Hematopoietic multipotent progenitor cell treated with erythropoietin and hydrocortisone succinate and interleukin-3 and kit ligand, for 8 days (in vitro differentiated cells): ENCODE data around the gene VMP1.

Experiments
- DNase-seq: peaks from one replicate; pipeline ENCODE4 v3.0.0-alpha.2; 2015

Gene VMP1

DNA sequence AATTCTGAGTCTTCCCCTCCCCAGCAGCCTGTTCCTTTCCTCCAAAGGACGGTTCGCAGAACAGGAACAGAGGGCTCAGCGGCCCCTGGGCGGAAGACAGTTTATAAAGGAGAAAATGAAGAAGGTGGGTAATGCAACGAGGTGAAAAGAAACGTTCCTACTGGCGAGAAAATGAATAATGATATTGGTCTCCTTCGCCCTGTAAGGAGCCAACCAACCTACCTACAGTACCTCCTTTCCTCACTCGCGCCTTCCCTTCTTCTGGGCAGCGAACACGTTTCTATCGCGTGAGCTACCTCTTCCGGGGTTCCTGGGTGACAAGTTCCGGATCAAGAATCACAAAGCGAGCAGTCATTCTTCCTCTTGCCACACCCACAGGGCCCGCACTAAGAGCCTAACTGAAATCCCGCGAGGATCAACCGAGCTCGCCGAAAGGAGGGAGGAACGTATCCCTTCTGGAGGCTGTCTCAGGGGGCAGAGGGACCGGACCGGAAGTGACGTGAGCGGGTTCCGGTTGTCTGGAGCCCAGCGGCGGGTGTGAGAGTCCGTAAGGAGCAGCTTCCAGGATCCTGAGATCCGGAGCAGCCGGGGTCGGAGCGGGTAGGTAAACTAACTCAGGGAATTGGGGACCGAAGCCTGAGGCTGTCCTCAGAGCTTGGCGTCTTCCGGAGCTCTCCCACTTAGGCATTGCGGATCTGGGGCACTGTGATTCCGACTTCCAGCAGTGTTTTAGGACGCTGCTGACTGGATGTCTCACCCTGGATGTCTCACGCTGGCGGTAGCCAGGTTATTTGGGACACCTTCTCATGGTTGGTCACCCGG lies at the start of gene VMP1, which contains the start of gene PTRH2:
Gene VMP1, plus strand, starts transcription at position 506 of the 822 bp plus-strand sequence. CDS start 23,793 bp downstream, outside the sequence.
Gene PTRH2, minus strand, starts transcription at position 282 of the 822 bp plus-strand sequence. CDS start 9,452 bp downstream, outside the sequence.
- DNase-seq = peak; percentile 100

DNA sequence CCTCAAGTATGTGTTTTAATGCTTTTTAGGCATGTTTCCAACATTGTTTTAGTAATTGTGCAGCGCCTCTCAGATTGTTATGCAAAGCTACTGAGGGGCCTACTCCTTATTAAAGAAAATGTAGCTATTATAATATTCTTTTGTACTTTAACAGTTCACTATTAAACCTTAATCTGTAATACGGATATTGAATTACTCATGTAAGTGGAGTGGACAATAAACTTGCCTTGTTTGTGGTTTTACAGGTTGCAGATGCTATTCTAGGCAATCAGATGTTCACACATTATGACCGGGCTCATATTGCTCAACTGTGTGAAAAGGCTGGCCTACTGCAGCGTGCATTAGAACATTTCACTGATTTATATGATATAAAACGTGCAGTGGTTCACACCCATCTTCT lies 41.2 kb upstream of the VMP1 start:
- no peak for DNase-seq

- no peak for DNase-seq
Observed at GRCh38 chr17:59668816-59669215, 38.6 kb upstream of the VMP1 start.

DNA sequence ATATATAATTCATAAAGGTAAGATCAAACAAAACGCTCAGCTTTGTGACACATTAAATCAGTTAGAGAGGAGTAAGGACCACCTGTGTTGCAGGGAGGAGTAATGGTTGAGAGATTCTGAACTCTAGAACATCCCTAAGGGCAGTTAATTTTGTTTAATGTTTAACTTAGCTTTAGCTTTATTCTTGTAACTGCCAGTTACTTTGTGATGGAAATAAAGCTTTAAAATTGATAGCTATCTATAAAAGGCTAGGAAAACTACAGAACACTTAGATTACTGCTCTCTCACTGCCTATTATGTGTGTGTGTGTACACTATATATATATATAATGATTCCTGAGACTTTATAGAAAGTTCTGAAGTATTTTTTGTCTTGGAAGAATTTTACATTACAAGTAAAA lies 38.0 kb upstream of the VMP1 start:
- no peak for DNase-seq

DNA sequence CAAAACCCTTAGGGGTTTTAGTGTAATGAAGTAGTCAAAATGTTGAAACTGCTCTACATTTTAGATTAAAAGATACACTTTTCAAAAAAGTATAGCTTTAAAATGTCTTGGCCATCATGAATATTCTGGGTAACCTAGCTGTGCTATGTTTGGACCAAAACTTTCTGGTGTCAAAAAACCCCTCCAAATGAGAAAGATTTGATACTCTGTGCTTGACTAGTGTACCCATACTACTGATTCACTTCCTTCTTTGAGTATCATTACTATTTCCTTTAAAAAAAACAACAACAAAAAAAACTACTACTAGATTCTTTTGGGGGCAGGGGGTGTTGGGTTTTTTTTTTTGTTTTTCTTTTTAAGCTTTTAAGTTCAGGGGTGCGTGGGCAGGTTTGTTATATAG lies 37.5 kb upstream of the VMP1 start:
- no peak for DNase-seq

GRCh38 chr17:59671386-59671785 lies 36.1 kb upstream of the VMP1 start:
- DNase-seq = no peak

DNA sequence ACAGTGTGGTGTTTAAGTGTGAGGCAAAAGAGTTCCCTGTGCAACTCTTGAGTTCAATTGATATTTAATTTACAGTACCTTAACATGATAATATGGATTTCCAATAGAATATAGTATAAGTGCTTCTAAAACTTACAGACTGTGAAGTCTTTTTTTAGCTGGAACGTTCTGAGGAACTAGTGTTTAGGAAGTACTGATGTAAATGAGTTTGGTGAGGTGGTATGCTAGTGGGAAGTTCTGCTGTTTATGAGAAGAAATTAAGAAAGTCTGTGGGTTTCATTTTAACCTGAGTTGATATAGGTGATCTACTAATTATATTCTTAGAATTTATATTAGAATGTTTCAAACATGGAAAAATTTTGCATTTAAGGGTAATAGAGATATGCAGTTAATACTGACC lies 32.2 kb upstream of the VMP1 start:
- DNase-seq = no peak

GRCh38 chr17:59676716-59677115 lies 30.7 kb upstream of the VMP1 start:
- no peak for DNase-seq

- no peak for DNase-seq
Observed at GRCh38 chr17:59678918-59679317, 28.5 kb upstream of the VMP1 start.

DNA sequence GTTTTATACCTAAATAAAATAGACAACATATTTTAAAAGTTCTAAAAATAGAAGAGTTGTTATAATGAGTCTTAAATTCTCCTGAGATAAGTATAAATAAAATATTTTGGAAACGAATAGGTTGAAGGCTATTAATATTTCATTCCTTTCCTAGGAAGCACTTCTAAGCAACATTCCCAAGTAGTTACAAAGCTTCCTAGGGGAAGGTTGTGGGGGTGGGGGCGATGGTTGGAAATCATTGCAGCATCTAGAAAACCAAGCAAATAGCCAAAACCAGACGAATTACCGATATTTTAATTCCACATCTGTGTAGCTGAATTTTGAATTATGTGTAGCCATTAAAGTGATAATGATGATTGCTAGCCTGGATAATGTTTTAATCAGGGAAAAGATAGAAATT lies 27.1 kb upstream of the VMP1 start:
- DNase-seq = no peak

- DNase-seq = peak; percentile 52
Observed at GRCh38 chr17:59683283-59683682, 24.2 kb upstream of the VMP1 start.

GRCh38 chr17:59684967-59685366 lies 22.5 kb upstream of the VMP1 start:
- peak; percentile 95 for DNase-seq

DNA sequence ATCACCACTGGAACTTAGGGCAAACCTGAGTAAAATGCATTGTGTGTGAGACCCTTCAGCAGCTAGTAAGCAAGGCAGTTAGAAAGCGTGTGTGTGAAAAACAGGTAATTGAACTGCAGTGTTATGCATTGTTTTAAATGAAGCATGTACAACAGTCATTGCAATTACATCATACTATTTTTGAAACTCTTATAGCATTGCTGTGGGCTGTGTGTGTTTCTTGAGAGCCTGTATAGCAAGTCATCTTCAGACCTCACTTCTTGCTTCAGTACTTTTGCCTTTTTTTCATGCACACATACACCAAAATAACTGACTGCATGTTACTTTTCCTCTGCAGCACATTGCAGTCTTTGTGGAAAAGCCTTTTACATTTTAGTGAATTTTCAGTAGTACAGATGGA lies 19.4 kb upstream of the VMP1 start:
- DNase-seq = no peak

DNA sequence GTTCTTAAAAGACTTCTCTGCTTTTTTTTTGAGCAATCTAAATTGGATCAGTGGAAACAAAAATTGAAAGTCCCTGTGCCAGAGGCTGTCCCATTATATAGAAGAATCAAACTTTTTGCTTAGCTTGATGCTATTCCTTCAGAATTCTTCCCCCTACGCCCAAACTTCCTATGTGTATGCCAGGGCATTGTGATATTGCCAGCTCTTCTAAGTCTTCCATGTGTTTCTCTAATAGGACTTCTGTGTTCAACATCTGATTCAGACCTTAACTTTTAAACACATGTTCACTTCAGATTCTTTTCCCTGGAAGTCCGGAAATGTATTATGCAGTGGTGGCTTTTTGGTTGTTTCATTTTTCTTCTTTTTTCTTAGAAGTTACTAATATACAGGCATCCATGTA lies 19.0 kb upstream of the VMP1 start:
- no peak for DNase-seq

GRCh38 chr17:59693582-59693981 lies 13.9 kb upstream of the VMP1 start:
- DNase-seq = no peak

GRCh38 chr17:59694344-59694743 lies 13.1 kb upstream of the VMP1 start:
- no peak for DNase-seq

DNA sequence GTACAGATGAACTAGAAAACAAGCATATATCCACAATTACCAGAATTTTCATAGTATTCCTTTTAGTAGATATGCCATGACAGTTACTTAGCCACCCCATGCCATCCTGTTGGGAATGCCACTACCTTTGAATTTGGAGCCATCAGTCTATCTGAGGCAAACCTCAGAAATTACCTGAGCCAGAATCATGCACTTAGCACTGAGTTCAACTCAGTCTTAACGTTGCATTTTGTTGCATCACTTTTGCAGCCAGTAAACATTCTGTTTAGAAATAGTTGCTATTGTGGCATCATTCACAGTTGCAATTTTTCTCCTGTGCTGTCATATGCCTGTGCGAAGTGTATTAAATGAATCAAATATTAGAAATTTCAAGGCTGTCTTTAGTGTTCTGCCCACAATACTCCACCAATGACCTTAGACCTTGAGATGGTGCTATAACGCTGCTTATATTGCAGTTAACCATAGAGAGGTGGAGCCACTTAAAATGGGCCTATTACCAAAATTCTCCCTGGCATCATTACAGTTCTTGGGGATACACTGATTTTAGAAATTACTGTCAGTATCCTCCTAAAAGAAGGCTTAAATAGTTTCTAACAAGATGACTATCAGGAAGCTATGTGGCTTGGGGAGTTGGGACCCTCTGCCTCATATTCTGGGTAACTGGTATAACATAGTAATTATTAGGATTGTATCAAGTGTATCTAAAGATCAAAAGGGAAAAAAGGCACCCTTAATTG lies 11.3 kb upstream of the VMP1 start:
- no peak for DNase-seq

DNA sequence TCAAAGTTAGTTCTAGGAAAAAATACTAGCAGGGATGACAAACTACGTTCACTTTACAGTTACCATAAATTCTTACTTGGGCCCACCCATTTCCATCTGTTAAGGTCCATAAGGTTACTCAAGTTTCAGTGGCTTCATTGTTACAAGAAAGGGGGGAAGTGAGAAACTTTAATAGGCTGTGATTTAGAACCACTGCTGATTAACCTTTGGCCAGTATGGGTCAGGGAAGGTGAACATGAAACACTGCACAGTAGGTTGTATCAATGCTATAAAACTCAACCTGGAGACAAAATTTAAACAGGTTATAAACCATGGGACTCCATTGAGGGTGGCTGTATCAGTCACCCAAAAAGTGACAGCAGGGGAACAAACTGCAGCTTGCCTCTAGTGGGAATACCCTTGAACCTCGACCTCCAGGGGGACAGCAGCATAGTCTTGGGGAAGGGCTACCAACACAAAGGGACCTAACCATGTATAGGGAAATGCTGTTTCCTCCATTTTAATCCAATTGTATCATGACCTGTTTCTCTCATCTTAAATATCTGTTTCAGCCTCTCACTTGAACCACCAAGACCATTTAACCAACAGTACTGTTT lies 10.7 kb upstream of the VMP1 start:
- no peak for DNase-seq

- DNase-seq = no peak
Observed at GRCh38 chr17:59698143-59698542, 9.3 kb upstream of the VMP1 start.

- DNase-seq = no peak
Observed at GRCh38 chr17:59699218-59699617, 8.2 kb upstream of the VMP1 start.

DNA sequence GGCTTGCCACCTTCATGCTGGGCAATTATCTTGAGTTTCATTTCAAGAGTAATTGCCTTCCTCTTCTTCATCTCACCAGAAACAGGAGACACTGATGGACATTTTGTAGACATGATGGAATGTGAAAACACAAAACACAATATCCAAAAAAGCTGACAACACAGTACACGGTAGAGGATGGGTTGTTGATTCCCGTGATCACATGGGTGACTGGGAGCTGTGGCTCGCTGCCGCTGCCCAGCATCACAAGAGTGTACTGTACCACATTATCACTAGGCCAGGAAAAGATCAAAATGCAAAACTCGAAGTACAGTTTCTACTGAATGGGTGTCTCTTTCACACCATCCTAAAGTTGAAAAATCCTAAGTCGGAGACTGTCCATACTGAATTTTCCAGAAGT lies 7.7 kb upstream of the VMP1 start:
- no peak for DNase-seq

GRCh38 chr17:59702304-59702703 lies 5.2 kb upstream of the VMP1 start:
- DNase-seq = peak; percentile 44

DNA sequence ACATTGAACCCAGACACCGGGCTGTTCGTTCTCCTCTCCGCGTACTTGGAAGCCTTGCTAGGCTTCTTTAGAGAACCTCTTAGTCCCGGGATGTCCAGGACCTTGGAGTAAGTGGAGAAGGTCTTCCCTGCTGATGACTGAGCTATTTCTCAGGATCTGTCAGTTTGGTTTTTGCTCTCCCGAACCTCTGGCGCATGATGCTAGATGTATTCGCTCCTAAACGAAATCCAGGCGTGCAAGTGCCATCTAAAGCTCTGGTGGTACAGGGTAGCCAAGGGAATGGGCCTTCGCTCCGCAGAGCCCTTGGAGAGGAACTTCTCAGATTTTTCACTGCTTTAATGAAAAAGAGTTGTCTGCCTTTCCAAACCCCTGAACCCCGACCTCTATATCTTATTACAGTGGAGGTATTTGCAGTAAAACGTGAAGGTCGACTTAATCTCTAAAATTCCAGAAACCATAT lies 547 bp downstream of the VMP1 start:
- DNase-seq = no peak

- no peak for DNase-seq
Observed at GRCh38 chr17:59711936-59712335, 4.5 kb downstream of the VMP1 start.
